ENCODE results near the gene CBLL1. TPM values are rescaled to one million over a fixed set of nuclear protein-coding genes. Genes with fewer than 3 reads are reported as not detected.

Gene CBLL1
- total and polyA plus RNA-seq, 2 of the 4 experiments (the other 2 are of a cell fraction), result 15.6 to 19.0 TPM

GRCh38 chr7:107712896-107713295, 31.0 kb upstream of the CBLL1 start:
- peak overlapping the region; percentile 88; the same call in 1 of the 2 replicates for H3K18ac ChIP-seq (ENCODE audit: low read depth, low read length)
- no CpG with 5 or more reads among the region's 1 CpG for WGBS, 2 experiments (ENCODE audit: extremely low coverage in 2 of 2, insufficient read length in 1 of 2)
- ATAC-seq (ENCODE audit: low read depth) (no peak), DNase-seq (no peak)
- H2BK120ac ChIP-seq (ENCODE audit: low read depth, low read length), result peak overlapping the region; percentile 50; the same call in 1 of the 2 replicates
- H2AK5ac ChIP-seq (ENCODE audit: low read depth, low read length), result no peak overlapping the region
- no peak overlapping the region for H3K27ac ChIP-seq (ENCODE audit: insufficient read depth, low read length)
- no peak overlapping the region for H3K9ac ChIP-seq (ENCODE audit: low read depth, low read length)
- H2AK9ac ChIP-seq (replicated peaks; ENCODE audit: low read depth, low read length, poor library complexity), result no peak overlapping the region
- intact Hi-C loops (cut with micrococcal nuclease) (no loop called here), dilution Hi-C loops (cut with HindIII; ENCODE audit: low sequenced_read_pairs, unreplicated experiment) (loop anchor here (25.0 kb wide), 1 partner anchor 251 kb away; the partner anchor contains the start of gene GPR22), in situ Hi-C loops (cut with MboI; ENCODE audit: low sequenced_read_pairs) (no loop called here)
- BruUV-seq (replicated peaks), result no TSS peak
- no peak overlapping the region for H2AFZ ChIP-seq (replicated peaks; ENCODE audit: low read length, poor library complexity)
- no peaks in the 10 kb centered on the region for H3K79me1 ChIP-seq (ENCODE audit: low read depth in 1 of 2, low read length in 2 of 2)
- H2BK15ac ChIP-seq (ENCODE audit: low read depth, low read length), result no peak overlapping the region
- no peaks in the 10 kb centered on the region for H4K20me1 ChIP-seq (ENCODE audit: insufficient read depth, low read length)
- TF ChIP-seq NFE2L2 (IDR thresholded peaks at IDR 0.05; ENCODE audit: low read depth, low read length) (no peak), BHLHE40 (IDR thresholded peaks at IDR 0.05; ENCODE audit: low read depth, low read length) (no peak), RCOR1 (IDR thresholded peaks at IDR 0.05; ENCODE audit: insufficient replicate concordance, low read length) (no peak), RFX5 (IDR thresholded peaks at IDR 0.05; ENCODE audit: low read depth, low read length) (no peak), POLR2A (IDR thresholded peaks at IDR 0.05; ENCODE audit: low read depth, low read length) (no peak), MAFK (IDR thresholded peaks at IDR 0.05; ENCODE audit: low read depth, low read length) (no peak), ELK1 (IDR thresholded peaks at IDR 0.05; ENCODE audit: borderline replicate concordance, low read depth, low read length) (no peak), MAZ (IDR thresholded peaks at IDR 0.05; ENCODE audit: borderline replicate concordance, low read depth, low read length) (no peak), MXI1 (IDR thresholded peaks at IDR 0.05; ENCODE audit: borderline replicate concordance, low read depth, low read length) (no peak), RAD21 (IDR thresholded peaks at IDR 0.05; ENCODE audit: low read length) (no peak), FOS (IDR thresholded peaks at IDR 0.05; ENCODE audit: low read depth, low read length) (no peak), CEBPB (IDR thresholded peaks at IDR 0.05; ENCODE audit: low read depth, low read length) (no peak)
- no peak overlapping the region; the same call in 1 of the 2 replicates for H4K5ac ChIP-seq (ENCODE audit: low read depth, low read length)
- ChIA-PET CTCF (no interaction called here), POLR2A (ENCODE audit: unreplicated experiment) (no interaction called here)
- H3K4ac ChIP-seq (ENCODE audit: low read depth, low read length), result no peak overlapping the region
- H3K23ac ChIP-seq (ENCODE audit: low read depth, low read length), result no peak overlapping the region
- no peak overlapping the region for H3K14ac ChIP-seq (replicated peaks; ENCODE audit: low read depth, low read length)
- no peak overlapping the region for H3K4me2 ChIP-seq (ENCODE audit: low read depth, low read length)
- no peak overlapping the region for H4K91ac ChIP-seq (ENCODE audit: insufficient read depth, low read depth, low read length)
- no peak overlapping the region for H2BK20ac ChIP-seq (ENCODE audit: low read depth, low read length)
- peaks cover 3% of the 10 kb centered on the region for H3K9me1 ChIP-seq (ENCODE audit: insufficient read depth, low read length)
- H3K56ac ChIP-seq (ENCODE audit: extremely low read depth, insufficient read depth, low read length), result no peak overlapping the region
- H3K4me3 ChIP-seq (ENCODE audit: insufficient read depth, low read depth, low read length), result no peak overlapping the region
- H3K4me1 ChIP-seq (ENCODE audit: control insufficient read depth, insufficient read depth, low read length), result peaks cover 2% of the 10 kb centered on the region; the same call in 1 of the 2 replicates
- no peaks in the 10 kb centered on the region for H3K27me3 ChIP-seq (ENCODE audit: control insufficient read depth, insufficient read depth, low read length)
- H3K9me3 ChIP-seq (ENCODE audit: control insufficient read depth, insufficient read depth, low read length), result no peaks in the 10 kb centered on the region
- H4K8ac ChIP-seq (ENCODE audit: low read depth in 2 of 2, low read length in 2 of 2), result no peak overlapping the region
- H3K36me3 ChIP-seq (ENCODE audit: control insufficient read depth, insufficient read depth, low read length), result no peaks in the 10 kb centered on the region
- no peak overlapping the region for H2BK5ac ChIP-seq (ENCODE audit: low read depth, low read length, poor library complexity, severe bottlenecking)

Measured in IMR-90 (cell line).